Brain microvascular endothelial cell (primary cell): Measurements from ENCODE around the gene TBC1D30.

ENCODE experiments used
- DNase-seq: peaks from one replicate; pipeline ENCODE4 v3.0.0-alpha.2; 2020
- H3K27ac ChIP-seq: fragments of 250-450 bp; sonication (Bioruptor Pico); 2 replicates; pipeline ENCODE4 v1.5.1; 2020; ENCODE audit warnings: mild to moderate bottlenecking, moderate library complexity
- H3K27me3 ChIP-seq: fragments of 250-450 bp; sonication (Bioruptor Pico); replicated peaks from 2 replicates; pipeline ENCODE4 v1.5.1; 2020; ENCODE audit warnings: mild to moderate bottlenecking
- H3K36me3 ChIP-seq: fragments of 250-450 bp; sonication (Bioruptor Pico); replicated peaks from 2 replicates; pipeline ENCODE4 v1.5.1; 2020; ENCODE audit warnings: mild to moderate bottlenecking
- H3K4me3 ChIP-seq: 2 replicates; pipeline ENCODE4 v1.5.1; 2011; ENCODE audit warnings: low read depth, mild to moderate bottlenecking, control low read depth, low read length, moderate library complexity
- CTCF ChIP-seq: IDR thresholded peaks from 2 replicates; pipeline ENCODE4 v1.5.1; 2011; ENCODE audit warnings: low read depth, mild to moderate bottlenecking, moderate library complexity, low read length, control low read depth, inconsistent platforms; ENCODE audit errors: missing control alignments
- in situ Hi-C: cut with HindIII; loops from 2 replicates; pipeline ENCODE4 v1.10.0; 2017; ENCODE audit warnings: low sequenced_read_pairs, low pct_ligation_motif_present

The TBC1D30 gene

DNA sequence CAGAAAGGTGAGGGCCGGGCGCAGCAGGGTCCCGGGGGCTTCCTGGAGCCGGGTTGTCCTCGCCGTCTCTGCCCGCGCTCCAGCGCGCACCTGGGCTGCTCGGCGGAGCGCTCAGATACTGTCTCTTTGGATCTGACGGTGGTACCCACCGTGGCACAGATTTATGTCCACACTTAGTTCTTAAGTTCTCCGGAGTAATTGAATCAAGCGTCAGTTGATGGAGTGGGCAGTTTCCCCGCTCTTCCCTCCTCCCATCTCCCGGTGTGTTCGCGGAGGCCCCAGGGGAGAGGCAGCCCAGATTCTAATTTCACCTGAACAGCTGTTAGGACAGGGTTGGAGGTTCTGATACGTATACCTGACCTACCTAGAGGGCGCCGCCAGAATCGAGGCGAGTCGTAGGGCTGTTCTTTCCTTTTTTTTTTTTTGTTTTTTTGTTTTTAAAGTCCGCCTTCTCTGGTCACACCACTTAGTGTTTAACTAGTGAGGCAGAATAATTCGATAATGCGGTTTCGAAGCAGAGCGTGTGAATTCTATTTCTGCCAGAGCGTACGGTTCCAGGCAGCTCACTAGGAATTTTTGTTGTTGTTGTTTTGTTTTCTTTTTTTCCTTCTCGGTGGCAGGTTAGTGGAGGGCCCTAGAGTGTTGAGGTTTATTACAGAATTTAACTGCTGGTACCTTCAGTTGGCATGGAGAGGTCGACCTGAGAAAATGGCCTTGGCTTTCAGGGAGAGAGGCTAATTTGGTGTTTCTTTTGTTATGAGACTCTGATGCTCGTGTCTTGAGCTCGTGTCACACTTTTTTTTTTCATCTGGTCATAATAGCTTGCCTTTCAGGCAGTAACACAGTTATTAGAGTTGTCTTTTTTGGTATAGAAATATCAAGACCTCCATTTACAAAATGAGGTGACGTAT, 42.9 kb upstream of the TBC1D30 start:
- no peak for DNase-seq
- Histone ChIP-seq H3K27ac (no peak overlapping the region), H3K36me3 (no peaks in the 10 kb centered on the region), H3K4me3 (no peak overlapping the region), H3K27me3 (peaks cover 58% of the 10 kb centered on the region)
- no peak for TF ChIP-seq CTCF
- in situ Hi-C loops, result no loop called here

GRCh38 chr12:64782191-64782876, 42.1 kb upstream of the TBC1D30 start:
- DNase-seq, result no peak
- TF ChIP-seq CTCF, result no peak
- Histone ChIP-seq H3K27me3 (peaks cover 56% of the 10 kb centered on the region), H3K36me3 (no peaks in the 10 kb centered on the region), H3K27ac (no peak overlapping the region), H3K4me3 (no peak overlapping the region)
- in situ Hi-C loops, result no loop called here

DNA sequence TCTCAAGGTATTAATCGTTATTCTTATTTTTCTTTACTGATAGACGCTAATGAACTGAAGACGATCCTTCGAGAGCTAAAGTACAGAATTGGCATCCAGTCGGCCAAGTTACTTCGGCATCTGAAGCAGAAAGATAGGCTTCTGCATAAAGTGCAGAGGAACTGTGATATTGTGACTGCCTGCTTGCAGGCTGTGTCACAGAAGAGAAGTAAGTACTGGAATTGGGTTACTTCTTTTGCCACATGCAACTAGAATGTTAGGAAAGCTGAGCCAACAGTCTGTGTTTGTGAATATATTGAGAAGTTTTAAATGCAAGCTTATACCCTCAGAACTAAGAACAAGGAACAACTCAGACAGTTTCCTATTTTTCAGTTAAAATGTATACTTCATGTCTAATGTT, 38.6 kb upstream of the TBC1D30 start:
- H3K27ac ChIP-seq, result no peak overlapping the region
- TF ChIP-seq CTCF, result no peak
- in situ Hi-C loops, result no loop called here
- H3K36me3 ChIP-seq, result no peaks in the 10 kb centered on the region
- no peak for DNase-seq
- H3K27me3 ChIP-seq, result peaks cover 40% of the 10 kb centered on the region
- no peak overlapping the region for H3K4me3 ChIP-seq

GRCh38 chr12:64790166-64790565, 34.3 kb upstream of the TBC1D30 start:
- no peak overlapping the region for H3K27ac ChIP-seq
- H3K36me3 ChIP-seq, result no peaks in the 10 kb centered on the region
- no peak overlapping the region for H3K4me3 ChIP-seq
- H3K27me3 ChIP-seq, result peaks cover 15% of the 10 kb centered on the region
- DNase-seq, result no peak
- no peak for TF ChIP-seq CTCF
- in situ Hi-C loops, result no loop called here

DNA sequence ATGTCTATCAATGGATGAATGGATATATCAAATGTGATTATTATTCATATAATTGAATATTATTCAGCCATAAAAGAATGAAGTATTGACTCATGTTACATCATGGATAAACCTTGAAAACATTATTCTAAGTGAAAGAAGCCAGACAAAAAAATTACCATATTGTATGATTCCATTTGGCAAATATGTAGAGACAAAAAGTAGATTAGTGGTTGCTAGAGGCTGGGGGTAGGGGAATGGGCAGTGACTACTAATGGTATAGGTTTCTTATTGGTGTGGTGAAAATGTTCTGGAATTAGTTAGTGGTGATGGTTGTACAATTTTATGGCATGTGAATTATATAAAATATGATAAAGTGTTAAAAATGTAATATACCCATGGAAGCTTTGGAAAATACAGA, 33.4 kb upstream of the TBC1D30 start:
- Histone ChIP-seq H3K27me3 (peaks cover 10% of the 10 kb centered on the region), H3K36me3 (no peaks in the 10 kb centered on the region), H3K4me3 (no peak overlapping the region), H3K27ac (no peak overlapping the region)
- no peak for TF ChIP-seq CTCF
- DNase-seq, result no peak
- in situ Hi-C loops, result no loop called here
